Kidney (tissue), 14 donors: ENCODE results near the gene SYNE3. TPM values are rescaled to one million over a fixed set of nuclear protein-coding genes. Genes with fewer than 3 reads are reported as not detected.

Experiments
- DNase-seq, 5 donors: peaks; one replicate each; pipeline ENCODE4 v3.0.0-alpha.2; 2013 to 2020
- FAIRE-seq: peaks from 2 replicates; lab custom pipeline; 2012; peaks lifted over from hg19 to GRCh38; lab: Jason Lieb, UNC
- H3K27ac ChIP-seq, 2 donors: one replicate each; pipeline ENCODE4 v1.7.0; 2013; ENCODE audit warnings: low read depth in 2 of 2, low read length in 2 of 2, inconsistent platforms in 1 of 2
- H3K27me3 ChIP-seq: one replicate; pipeline ENCODE4 v1.7.1; 2013; ENCODE audit warnings: low read length, inconsistent platforms; ENCODE audit not compliant: control insufficient read depth, insufficient read depth
- H3K36me3 ChIP-seq, 3 donors: one replicate each; pipeline versions ENCODE4 v1.7.0 to v1.7.1; 2013; ENCODE audit warnings: low read length in 3 of 3, control low read depth in 1 of 3, inconsistent platforms in 1 of 3; ENCODE audit not compliant: insufficient read depth in 3 of 3, control insufficient read depth in 2 of 3
- H3K4me1 ChIP-seq, 3 donors: one replicate each; pipeline versions ENCODE4 v1.7.0 to v1.7.1; 2013; ENCODE audit warnings: low read length in 3 of 3, inconsistent platforms in 1 of 3, low read depth in 1 of 3; ENCODE audit not compliant: control insufficient read depth in 2 of 3, insufficient read depth in 2 of 3
- H3K4me3 ChIP-seq, 3 donors: one replicate each; pipeline versions ENCODE4 v1.7.0 to v1.8.1; 2013; ENCODE audit warnings: low read length in 3 of 3, control low read depth in 1 of 3, inconsistent platforms in 1 of 3
- H3K9ac ChIP-seq, 3 donors: one replicate each; pipeline versions ENCODE4 v1.7.0 to v1.7.1; 2013; ENCODE audit warnings: low read length in 3 of 3, control low read depth in 1 of 3, inconsistent platforms in 1 of 3
- H3K9me3 ChIP-seq, 3 donors: one replicate each; pipeline versions ENCODE4 v1.7.0 to v1.7.1; 2013; ENCODE audit warnings: low read length in 3 of 3, control low read depth in 1 of 3, inconsistent platforms in 1 of 3; ENCODE audit not compliant: control insufficient read depth in 2 of 3, insufficient read depth in 1 of 3
- intact Hi-C: fragments of 100-400 bp; cut with DNase I; formaldehyde crosslinking; loops from one replicate; pipeline ENCODE4 v1.11.1; 2022
- polyA plus RNA-seq: library from polyadenylated mRNA; stranded (reverse); fragments of 350-450 nt; fragmentation: Illumina TruSeq; extraction: RNeasy Lipid Tissue Mini Kit (QIAGEN cat#74804); gene quantifications from one replicate; pipeline ENCODE4 v1.2.3, GENCODE V29; 2014; ENCODE audit warnings: low read depth, low replicate concordance; ENCODE audit not compliant: insufficient read depth
- total RNA-seq: library from RNA; stranded (reverse); fragmentation: NEBNext Ultra II Directional; extraction: Animal tissue kit (Norgen Biotek cat#: 25700); gene quantifications from one replicate; pipeline ENCODE4 v1.2.1, GENCODE V29; 2021
- TF ChIP-seq, protein P1 (sequence below): IDR thresholded peaks from 3 replicates; pipeline ENCODE4 v1.5.1; 2012; ENCODE audit warnings: mild to moderate bottlenecking, moderate library complexity, borderline replicate concordance; ENCODE audit not compliant: insufficient read depth; ENCODE audit errors: extremely low read depth
- donor health status: control.
- donor health status: control.
- donor health status: control.
- donor health status: control.
- donor health status: control.
- donor health status: DM: yes; HTN: yes; CAD: no.
- donor health status: Normal renal cell carcinoma (clear cell type).

The SYNE3 gene
- total and polyA plus RNA-seq, 2 donors from 2014 or later = 0.54 to 18.5 TPM

DNA sequence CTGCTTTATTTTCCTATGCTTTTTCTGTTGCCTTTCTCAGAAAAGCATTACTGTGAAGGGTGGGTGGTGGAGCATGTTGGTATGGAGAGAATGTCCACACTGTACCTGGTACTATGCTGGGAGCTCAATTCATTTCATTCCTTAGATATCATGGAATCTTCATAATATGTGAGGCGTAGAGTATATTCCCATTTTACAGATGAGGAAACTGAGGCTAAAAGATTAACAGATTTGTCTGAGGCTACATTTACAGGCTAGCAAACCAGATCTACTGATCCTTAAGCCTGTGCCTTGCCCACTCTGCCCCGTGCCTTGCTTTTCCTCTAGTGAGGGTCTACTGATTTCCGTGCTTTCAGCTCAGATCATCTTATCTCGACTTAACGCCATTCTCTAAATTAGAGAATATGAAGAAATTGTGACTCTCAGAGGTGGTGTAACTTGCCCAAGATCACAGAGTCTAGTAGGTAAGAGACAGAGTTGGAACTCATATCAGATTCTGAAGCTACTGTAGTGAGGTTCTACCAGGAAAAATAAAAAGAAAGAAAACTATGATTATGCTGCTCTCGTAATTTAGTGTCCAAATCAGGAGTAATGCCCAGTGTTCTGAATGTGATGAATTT, 23.9 kb upstream of the SYNE3 start:
- Histone ChIP-seq H3K4me1 (peaks cover 4 to 17% (median 10%) of the 10 kb centered on the region in 3 donors), H3K4me3 (no peak overlapping the region), H3K27ac (no peak overlapping the region), H3K9me3 (no peaks in the 10 kb centered on the region), H3K36me3 (peaks cover 0 to 7% (median 4%) of the 10 kb centered on the region in 3 donors), H3K27me3 (no peaks in the 10 kb centered on the region), H3K9ac (no peak overlapping the region)
- TF ChIP-seq, protein P1, sequence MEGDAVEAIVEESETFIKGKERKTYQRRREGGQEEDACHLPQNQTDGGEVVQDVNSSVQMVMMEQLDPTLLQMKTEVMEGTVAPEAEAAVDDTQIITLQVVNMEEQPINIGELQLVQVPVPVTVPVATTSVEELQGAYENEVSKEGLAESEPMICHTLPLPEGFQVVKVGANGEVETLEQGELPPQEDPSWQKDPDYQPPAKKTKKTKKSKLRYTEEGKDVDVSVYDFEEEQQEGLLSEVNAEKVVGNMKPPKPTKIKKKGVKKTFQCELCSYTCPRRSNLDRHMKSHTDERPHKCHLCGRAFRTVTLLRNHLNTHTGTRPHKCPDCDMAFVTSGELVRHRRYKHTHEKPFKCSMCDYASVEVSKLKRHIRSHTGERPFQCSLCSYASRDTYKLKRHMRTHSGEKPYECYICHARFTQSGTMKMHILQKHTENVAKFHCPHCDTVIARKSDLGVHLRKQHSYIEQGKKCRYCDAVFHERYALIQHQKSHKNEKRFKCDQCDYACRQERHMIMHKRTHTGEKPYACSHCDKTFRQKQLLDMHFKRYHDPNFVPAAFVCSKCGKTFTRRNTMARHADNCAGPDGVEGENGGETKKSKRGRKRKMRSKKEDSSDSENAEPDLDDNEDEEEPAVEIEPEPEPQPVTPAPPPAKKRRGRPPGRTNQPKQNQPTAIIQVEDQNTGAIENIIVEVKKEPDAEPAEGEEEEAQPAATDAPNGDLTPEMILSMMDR = no peak
- DNase-seq = no peak
- intact Hi-C loops = no loop called here
- no peak for FAIRE-seq

DNA sequence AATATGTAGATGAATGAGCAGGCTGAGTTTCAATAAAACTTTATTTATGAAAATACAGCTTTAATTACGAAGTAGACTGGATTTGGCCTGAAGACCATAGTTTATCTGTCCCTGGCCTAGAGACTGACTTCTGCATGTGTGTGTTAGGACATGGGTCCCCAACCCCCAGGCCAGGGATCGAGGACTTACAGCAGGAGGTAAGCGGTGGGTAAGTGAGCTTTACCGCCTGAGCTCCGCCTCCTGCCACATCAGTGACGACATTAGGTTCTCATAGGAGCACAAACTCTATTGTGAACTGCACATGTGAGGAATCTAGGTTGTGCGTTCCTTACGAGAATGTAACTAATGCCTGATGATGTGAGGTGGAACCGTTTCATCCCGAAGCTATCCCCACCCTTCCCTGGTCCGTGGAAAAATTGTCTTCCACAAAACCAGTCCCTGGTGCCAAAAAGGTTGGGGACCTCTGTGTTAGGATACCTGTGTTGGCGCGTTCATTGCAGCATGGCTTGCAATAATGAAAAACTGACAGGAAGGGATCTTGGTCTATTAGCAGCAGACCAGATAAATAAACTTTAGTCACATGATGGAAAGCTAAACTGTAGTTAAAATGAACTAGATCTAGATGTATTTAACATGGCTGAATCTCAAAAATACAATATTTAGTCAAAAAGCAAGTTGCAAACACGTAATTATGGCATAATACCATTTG, 22.5 kb upstream of the SYNE3 start:
- Histone ChIP-seq H3K27me3 (no peaks in the 10 kb centered on the region), H3K36me3 (no peaks in the 10 kb centered on the region), H3K4me3 (no peak overlapping the region), H3K9ac (no peak overlapping the region), H3K27ac (no peak overlapping the region), H3K4me1 (peaks cover 4 to 17% (median 10%) of the 10 kb centered on the region in 3 donors), H3K9me3 (no peaks in the 10 kb centered on the region)
- no peak for DNase-seq
- intact Hi-C loops = no loop called here
- no peak for FAIRE-seq
- TF ChIP-seq, protein P1 = no peak

DNA sequence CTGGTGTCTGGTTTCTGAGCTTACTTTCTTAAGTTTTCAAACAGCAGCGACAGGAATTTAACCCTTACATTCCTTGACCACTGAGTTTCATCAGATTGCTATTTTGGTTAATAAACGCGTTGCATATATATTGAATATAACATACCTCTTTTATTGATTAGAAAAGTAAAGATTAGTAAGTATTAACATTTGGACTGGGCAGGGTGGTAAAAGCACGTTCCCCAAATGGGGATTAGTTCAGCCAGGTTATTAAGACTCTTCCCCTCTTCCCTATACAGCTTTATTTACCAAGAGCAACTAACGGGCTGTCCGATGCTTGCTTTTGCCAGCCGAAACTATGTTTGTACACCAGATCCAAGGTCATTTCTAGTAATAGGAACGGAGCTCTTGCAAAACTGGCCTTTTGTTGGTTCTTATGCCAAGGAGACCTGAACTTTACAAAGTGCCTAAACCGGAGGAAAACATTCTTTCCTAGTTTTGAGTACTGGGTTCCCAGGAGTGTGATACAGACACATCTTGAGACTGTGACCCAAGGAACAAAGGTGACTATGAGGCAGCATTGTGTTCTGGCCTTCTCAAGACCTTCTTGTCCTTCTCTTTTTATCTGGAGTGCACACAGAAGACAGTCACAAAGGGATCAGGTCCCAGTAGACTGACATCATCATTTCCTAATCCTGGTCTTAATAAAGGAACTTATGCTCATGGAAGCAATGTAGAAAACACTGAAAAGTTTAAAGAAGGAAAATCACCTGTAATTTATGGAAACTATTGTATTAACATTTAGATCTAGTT, 21.0 kb upstream of the SYNE3 start:
- H3K27ac ChIP-seq = no peak overlapping the region
- no peaks in the 10 kb centered on the region for H3K9me3 ChIP-seq
- FAIRE-seq (no peak), DNase-seq (no peak)
- peak overlapping the region in 1 of 3 donors; percentile 78 for H3K4me3 ChIP-seq
- H3K36me3 ChIP-seq = no peaks in the 10 kb centered on the region
- H3K27me3 ChIP-seq = no peaks in the 10 kb centered on the region
- intact Hi-C loops = no loop called here
- H3K4me1 ChIP-seq = peaks cover 4 to 30% (median 23%) of the 10 kb centered on the region in 3 donors
- H3K9ac ChIP-seq = peak overlapping the region in 1 of 3 donors; percentile 13
- TF ChIP-seq, protein P1 = no peak
